Ovary (tissue), 3 donors: ENCODE results near the gene AFF1.

Experiments
- EP300 ChIP-seq: sonication (generic); formaldehyde crosslinking; IDR thresholded peaks from one replicate; pipeline ENCODE4 v1.6.1; 2017; ENCODE audit warnings: antibody characterized with exemption
- POLR2A ChIP-seq: fragments of 450-650 bp; IDR thresholded peaks from one replicate; pipeline ENCODE4 v1.6.1; 2017; ENCODE audit warnings: antibody characterized with exemption, mild to moderate bottlenecking, moderate library complexity
- TF ChIP-seq, protein P1 (sequence below), 3 donors: fragments of 450-650 bp in 2 of 3; fragments of 200-600 bp in 1 of 3; IDR thresholded peaks; one replicate each; pipeline versions ENCODE4 v1.5.1 to v1.8.0; 2016 to 2022; ENCODE audit warnings: antibody characterized with exemption in 3 of 3, mild to moderate bottlenecking in 1 of 3
- donor health status: DM: no; HTN: no; CAD: no.

- TF ChIP-seq, protein P1, sequence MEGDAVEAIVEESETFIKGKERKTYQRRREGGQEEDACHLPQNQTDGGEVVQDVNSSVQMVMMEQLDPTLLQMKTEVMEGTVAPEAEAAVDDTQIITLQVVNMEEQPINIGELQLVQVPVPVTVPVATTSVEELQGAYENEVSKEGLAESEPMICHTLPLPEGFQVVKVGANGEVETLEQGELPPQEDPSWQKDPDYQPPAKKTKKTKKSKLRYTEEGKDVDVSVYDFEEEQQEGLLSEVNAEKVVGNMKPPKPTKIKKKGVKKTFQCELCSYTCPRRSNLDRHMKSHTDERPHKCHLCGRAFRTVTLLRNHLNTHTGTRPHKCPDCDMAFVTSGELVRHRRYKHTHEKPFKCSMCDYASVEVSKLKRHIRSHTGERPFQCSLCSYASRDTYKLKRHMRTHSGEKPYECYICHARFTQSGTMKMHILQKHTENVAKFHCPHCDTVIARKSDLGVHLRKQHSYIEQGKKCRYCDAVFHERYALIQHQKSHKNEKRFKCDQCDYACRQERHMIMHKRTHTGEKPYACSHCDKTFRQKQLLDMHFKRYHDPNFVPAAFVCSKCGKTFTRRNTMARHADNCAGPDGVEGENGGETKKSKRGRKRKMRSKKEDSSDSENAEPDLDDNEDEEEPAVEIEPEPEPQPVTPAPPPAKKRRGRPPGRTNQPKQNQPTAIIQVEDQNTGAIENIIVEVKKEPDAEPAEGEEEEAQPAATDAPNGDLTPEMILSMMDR (IDR thresholded peaks at IDR 0.05): no peak
- no peak for TF ChIP-seq POLR2A
- TF ChIP-seq EP300: no peak
These were observed 165.4 kb downstream of the AFF1 start for GRCh38 chr4:87100168-87100567.
